Osteocyte (in vitro differentiated cells): ENCODE data around the gene ABCA9. TPM values are rescaled to one million over a fixed set of nuclear protein-coding genes. Genes with fewer than 3 reads are reported as not detected.
"Not testable (repeated sequence)": the region's sequence is repeated elsewhere in the genome, so short reads cannot be mapped to it uniquely, and the experiment has no call there.

Experiments
- DNase-seq: peaks from one replicate; pipeline ENCODE4 v3.0.0; 2021; ENCODE audit warnings: mixed read lengths; ENCODE audit not compliant: unreplicated experiment; ENCODE audit errors: extremely low spot score
- H3K27ac Mint-ChIP-seq: one replicate; pipeline ENCODE4 v1.8.0; 2021; ENCODE audit warnings: mild to moderate bottlenecking, mixed read lengths; ENCODE audit not compliant: unreplicated experiment
- H3K27me3 Mint-ChIP-seq: one replicate; pipeline ENCODE4 v1.8.0; 2021; ENCODE audit warnings: mixed read lengths; ENCODE audit not compliant: unreplicated experiment
- H3K36me3 Mint-ChIP-seq: one replicate; pipeline ENCODE4 v1.8.0; 2021; ENCODE audit warnings: mixed read lengths; ENCODE audit not compliant: unreplicated experiment
- H3K4me1 Mint-ChIP-seq: one replicate; pipeline ENCODE4 v1.8.0; 2021; ENCODE audit warnings: mixed read lengths; ENCODE audit not compliant: unreplicated experiment
- H3K4me3 Mint-ChIP-seq: one replicate; pipeline ENCODE4 v1.8.0; 2021; ENCODE audit warnings: mild to moderate bottlenecking, moderate library complexity, mixed read lengths; ENCODE audit not compliant: unreplicated experiment
- H3K9me3 Mint-ChIP-seq: one replicate; pipeline ENCODE4 v1.8.0; 2021; ENCODE audit warnings: mixed read lengths; ENCODE audit not compliant: unreplicated experiment
- total RNA-seq: library from RNA; stranded (reverse); gene quantifications from 2 replicates; pipeline ENCODE4 v1.2.1, GENCODE V29; 2021
- TF ChIP-seq, protein P1 (sequence below): fragments of 200-600 bp; sonication (generic); IDR thresholded peaks from 2 replicates; pipeline ENCODE4 v1.5.0; 2021; ENCODE audit warnings: antibody characterized with exemption, mild to moderate bottlenecking, moderate library complexity

The ABCA9 gene
- total RNA-seq, 1 donor from 2014 or later = 1.1 TPM

DNA sequence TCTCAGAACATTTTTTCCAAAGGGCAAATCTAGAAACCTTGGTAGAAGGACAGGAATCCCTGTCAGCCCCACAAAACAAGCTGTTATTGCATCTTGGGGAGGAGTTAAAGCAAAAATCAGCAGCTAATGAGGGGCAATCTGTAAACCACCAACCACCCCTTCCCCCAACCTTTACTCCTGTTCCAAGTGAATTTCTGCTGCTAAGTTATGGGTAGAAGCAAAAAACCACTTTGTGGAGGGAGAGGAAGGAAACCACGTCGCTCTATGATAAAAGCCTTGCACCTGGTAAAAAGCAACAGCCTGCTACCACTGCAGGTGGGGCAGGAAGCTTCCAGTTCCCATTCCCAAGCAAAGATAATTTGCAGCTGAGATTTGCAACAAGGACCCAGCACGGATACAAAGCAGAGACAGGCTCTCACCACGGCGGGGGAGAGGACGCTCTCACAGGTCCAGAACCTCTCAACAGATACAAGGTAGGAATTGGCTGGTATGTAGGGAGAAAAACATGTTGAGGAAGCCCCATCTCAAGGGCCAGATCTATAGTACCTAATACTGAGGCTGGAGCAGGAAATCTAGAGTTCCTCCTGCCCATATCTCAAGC lies 116.2 kb downstream of the ABCA9 start:
- Mint-ChIP-seq H3K36me3 (peaks cover 2% of the 10 kb centered on the region), H3K9me3 (no peaks in the 10 kb centered on the region), H3K27ac (no peak overlapping the region), H3K27me3 (no peaks in the 10 kb centered on the region), H3K4me1 (no peaks in the 10 kb centered on the region), H3K4me3 (no peak overlapping the region)
- TF ChIP-seq, protein P1, sequence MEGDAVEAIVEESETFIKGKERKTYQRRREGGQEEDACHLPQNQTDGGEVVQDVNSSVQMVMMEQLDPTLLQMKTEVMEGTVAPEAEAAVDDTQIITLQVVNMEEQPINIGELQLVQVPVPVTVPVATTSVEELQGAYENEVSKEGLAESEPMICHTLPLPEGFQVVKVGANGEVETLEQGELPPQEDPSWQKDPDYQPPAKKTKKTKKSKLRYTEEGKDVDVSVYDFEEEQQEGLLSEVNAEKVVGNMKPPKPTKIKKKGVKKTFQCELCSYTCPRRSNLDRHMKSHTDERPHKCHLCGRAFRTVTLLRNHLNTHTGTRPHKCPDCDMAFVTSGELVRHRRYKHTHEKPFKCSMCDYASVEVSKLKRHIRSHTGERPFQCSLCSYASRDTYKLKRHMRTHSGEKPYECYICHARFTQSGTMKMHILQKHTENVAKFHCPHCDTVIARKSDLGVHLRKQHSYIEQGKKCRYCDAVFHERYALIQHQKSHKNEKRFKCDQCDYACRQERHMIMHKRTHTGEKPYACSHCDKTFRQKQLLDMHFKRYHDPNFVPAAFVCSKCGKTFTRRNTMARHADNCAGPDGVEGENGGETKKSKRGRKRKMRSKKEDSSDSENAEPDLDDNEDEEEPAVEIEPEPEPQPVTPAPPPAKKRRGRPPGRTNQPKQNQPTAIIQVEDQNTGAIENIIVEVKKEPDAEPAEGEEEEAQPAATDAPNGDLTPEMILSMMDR = no peak
- DNase-seq = no peak

DNA sequence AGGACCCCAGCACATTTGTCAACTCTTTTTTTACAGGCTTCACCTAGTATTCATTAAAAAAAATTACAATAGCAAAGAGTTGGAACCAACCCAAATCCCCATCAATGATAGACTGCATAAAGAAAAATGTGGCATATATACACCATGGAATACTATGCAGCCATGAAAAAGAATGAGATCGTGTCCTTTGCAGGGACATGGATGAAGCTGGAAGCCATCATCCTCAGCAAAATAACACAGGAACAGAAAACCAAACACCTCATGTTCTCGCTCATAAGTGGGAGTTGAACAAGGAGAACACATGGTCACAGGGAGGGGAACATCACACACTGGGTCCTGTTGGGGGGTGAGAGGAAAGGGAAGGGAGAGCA lies 116.9 kb downstream of the ABCA9 start:
- H3K27ac Mint-ChIP-seq, H3K36me3 Mint-ChIP-seq, DNase-seq, H3K9me3 Mint-ChIP-seq, H3K4me1 Mint-ChIP-seq, H3K4me3 Mint-ChIP-seq, H3K27me3 Mint-ChIP-seq: not testable (repeated sequence)

DNA sequence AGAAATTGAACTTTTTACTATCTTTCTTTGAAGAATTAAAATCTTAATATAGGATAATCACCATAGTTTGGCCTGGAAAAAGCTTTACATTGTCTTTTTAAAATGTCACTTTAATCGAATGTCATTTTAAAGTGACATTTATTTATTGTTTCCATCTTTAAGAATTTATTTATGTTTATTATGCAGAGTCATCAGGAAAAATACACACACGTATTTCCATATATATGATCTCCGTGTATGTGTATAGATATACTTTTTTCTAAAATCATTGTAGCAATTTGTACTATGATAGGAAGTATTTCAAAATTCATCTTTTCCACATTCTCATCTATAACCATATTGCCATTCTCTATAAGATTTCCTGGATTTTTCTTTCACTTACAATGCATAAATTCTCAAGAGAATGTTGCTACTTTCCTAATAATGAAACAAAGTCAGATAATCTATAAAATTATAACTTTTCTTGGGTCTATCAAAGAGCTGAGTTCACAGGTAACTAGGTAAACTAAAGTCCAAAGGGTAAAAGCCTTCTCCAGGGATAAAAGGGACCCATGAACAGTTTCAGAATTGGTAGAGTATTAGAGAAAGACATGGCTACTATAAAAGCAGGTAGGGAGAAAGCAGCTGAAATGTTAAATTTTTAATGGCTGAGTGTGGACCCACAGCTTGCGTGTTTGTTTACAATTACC lies 117.5 kb downstream of the ABCA9 start:
- Mint-ChIP-seq H3K4me3 (no peak overlapping the region), H3K27ac (no peak overlapping the region), H3K9me3 (no peaks in the 10 kb centered on the region), H3K27me3 (no peaks in the 10 kb centered on the region), H3K4me1 (no peaks in the 10 kb centered on the region), H3K36me3 (peaks cover 3% of the 10 kb centered on the region)
- DNase-seq = no peak
- TF ChIP-seq, protein P1 = no peak

DNA sequence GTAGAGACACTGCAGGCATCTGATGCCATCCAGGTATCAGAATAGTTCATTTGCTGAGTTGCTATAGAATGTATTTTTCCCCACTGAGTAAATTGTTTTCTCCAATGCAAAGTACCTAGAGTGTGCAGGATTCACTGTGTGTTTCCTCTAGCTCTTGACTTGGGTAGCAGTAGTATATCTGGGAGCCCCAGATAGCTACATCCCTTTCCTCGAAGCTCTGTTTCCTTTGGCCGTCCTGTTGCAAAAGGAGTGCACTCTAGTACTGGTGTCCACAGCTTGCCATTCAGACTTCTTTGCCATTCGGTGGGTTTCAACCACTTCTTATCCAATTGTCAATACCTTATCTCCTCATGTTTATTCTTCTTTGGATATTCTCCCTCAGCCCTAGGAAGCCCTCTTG lies 118.3 kb downstream of the ABCA9 start:
- Mint-ChIP-seq H3K36me3 (peaks cover 3% of the 10 kb centered on the region), H3K4me1 (no peaks in the 10 kb centered on the region), H3K27me3 (no peaks in the 10 kb centered on the region), H3K27ac (no peak overlapping the region), H3K9me3 (no peaks in the 10 kb centered on the region), H3K4me3 (no peak overlapping the region)
- TF ChIP-seq, protein P1 = no peak
- DNase-seq = no peak

DNA sequence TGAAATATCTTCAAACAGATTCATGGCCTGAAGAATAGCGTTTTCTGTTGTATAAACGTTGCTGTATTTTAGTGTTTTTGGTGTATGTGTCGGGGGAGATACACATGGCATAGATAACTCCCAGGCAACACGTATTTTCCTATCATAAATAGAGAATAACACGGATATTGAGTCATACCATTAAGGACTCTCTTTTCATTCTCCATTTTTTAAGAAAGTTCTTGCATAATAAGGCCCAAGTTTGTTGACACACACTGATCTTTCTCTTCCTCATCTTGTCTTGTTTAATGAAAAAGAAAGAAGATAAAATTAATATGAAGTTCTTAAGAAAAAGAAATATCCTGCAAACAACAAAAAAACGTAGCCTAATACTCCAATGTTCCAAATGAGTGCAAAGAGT lies 119.0 kb downstream of the ABCA9 start:
- H3K27me3 Mint-ChIP-seq = no peaks in the 10 kb centered on the region
- TF ChIP-seq, protein P1 = no peak

More for the DNA sequence above, 119.0 kb downstream of the ABCA9 start:
- Mint-ChIP-seq H3K4me3 (no peak overlapping the region), H3K9me3 (no peaks in the 10 kb centered on the region), H3K36me3 (peaks cover 6% of the 10 kb centered on the region), H3K27ac (no peak overlapping the region), H3K4me1 (no peaks in the 10 kb centered on the region)
- no peak for DNase-seq
